Renal pelvis (tissue), 4 donors: Measurements from ENCODE around the gene GASK1A. TPM values are rescaled to one million over a fixed set of nuclear protein-coding genes. Genes with fewer than 3 reads are reported as not detected.

Source experiments
- DNase-seq: peaks from one replicate; pipeline ENCODE4 v3.0.0-alpha.2; 2013
- polyA plus RNA-seq, 3 donors: library from polyadenylated mRNA; unstranded; fragments of 120-200 nt; gene quantifications; one replicate each; pipeline ENCODE4 v1.2.1, GENCODE V29; 2013; ENCODE audit not compliant: insufficient read length in 3 of 3

GASK1A gene
- polyA plus RNA-seq, 3 donors: 4.5 to 5.4 (median 4.9) TPM

DNA sequence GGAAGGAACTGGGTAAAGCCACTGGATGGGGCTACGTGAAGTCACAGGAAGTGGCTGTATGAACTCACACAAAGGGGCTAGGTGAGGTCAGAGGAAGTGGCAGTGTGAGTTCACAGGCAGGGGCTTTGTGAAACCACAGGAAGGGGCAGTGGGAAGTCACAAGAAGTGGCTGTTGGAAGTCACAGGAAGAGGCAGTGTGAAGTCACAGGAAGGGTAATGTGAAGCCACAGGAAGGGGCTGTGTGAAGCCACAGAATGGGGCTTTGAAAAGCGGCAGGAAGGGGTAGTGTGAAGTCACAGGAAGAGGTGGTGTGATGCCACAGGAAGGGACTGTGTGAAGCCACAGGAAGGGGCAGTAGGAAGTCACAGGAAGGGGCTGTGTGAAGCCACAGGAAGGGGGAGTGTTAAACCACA lies 34.6 kb downstream of the GASK1A start:
- DNase-seq: no peak

DNA sequence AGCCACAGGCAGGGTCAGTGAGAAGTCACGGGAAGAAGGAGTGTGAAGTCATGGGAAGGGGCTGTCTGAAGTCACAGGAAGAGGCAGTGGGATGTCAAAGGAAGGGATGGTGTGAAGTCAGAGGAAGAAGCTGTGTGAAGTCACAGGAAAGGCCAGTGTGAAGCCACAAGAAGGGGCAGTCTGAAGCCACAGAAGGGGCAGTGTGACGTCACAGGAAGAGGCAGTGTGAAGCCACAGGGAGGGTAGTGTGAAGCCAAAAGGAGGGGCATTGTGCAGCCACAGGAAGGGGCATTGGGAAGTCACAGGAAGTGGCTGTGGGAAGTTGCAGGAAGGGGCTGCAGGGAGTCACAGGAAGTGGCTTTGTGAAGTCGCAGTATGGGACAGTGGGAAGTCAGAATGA lies 35.1 kb downstream of the GASK1A start:
- DNase-seq: no peak

DNA sequence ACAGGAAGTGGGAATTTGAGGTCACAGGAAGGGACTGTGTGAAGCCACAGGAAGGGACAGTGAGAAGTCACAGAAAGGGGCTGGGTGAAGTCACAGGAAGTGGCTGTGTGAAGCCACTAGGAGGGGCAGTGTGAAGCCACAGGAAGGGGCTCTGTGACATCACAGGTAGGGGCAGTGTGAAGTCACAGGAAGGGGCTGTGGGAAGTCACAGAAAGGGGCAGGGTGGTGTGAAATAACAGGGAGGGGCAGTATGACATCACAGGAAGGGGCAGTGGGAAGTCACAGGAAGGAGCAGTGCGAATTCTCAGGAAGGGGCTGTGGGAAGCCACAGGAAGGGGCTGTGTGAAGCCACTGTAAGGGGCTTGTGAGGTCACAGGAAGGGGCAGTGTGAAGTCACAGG lies 35.8 kb downstream of the GASK1A start:
- no peak for DNase-seq

DNA sequence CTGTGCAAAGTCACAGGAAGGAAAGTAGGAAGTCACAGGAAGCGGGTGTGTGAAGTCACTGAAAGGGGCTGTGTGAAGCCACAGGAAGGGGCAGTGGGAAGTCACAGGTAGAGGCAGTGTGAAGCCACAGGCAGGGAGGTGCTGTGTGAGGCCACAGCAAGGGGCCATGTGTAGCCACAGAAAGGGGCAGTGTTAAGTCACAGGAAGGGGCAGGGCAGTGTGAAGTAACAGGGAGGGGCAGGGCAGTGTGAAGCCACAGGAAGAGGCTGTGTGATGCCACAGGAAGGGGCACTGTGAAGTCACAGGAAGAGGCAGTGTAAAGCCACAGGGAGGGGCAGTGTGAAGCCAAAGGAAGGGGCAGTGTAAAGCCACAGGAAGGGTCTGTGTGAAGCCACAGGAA lies 36.5 kb downstream of the GASK1A start:
- no peak for DNase-seq

DNA sequence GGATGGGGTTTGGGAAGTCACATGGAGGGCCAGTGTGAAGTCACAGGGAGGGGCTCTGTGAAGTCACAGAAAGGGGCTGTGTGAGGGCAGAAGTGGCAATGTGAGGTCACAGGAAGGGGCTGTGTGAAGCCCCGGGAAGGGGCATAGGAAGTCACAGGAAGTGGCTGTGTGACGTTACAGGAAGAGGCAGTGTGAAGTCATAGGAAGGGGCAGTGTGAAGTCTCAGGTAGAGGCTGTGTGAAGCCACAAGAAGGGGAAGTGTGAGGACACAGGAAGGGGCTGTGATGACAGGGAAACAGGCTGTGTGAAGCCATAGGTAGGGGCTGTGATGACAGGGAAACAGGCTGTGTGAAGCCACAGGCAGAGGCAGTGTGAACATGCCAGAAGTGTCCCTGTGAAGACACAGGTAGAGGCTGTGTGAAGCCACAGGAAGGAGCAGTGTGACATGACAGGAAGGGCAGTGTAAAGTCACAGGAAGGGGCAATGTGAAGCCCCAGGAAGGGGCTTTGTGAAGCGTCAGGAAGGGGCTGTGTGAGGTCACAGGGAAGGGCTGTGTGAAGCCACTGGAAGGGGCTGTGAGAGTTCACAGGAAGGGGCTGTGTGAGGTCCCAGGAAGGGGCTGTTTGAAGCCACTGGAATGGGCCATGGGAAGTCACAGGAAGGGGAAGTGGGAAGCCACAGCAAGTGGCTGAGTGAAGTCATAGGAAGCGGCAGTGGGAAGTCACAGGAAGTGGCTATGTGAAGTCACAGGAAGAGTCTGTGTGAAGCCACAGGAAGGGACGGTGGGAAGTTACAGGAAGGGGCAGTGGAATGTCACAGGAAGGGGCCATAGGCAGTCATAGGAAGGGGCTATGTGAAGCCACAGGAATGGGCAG lies 37.1 kb downstream of the GASK1A start:
- DNase-seq: no peak

DNA sequence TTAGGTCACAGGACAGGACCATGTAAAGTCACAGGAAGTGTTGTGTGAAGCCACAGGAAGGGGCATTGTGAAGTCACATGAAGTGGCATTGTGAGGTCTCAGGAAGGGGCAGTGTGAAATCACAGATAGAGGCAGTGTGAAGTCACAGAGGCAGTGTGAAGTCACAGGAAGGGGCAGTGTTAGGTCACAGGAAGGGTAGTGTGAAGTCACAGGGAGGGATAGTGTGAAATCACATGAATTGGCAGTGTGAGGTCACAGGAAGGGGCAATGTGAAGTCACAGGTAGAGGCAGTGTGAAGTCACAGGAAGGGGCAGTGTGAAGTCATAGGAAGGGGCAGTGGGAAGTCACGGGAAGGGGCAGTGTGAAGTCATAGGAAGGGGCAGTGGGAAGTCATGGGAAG lies 37.9 kb downstream of the GASK1A start:
- no peak for DNase-seq

DNA sequence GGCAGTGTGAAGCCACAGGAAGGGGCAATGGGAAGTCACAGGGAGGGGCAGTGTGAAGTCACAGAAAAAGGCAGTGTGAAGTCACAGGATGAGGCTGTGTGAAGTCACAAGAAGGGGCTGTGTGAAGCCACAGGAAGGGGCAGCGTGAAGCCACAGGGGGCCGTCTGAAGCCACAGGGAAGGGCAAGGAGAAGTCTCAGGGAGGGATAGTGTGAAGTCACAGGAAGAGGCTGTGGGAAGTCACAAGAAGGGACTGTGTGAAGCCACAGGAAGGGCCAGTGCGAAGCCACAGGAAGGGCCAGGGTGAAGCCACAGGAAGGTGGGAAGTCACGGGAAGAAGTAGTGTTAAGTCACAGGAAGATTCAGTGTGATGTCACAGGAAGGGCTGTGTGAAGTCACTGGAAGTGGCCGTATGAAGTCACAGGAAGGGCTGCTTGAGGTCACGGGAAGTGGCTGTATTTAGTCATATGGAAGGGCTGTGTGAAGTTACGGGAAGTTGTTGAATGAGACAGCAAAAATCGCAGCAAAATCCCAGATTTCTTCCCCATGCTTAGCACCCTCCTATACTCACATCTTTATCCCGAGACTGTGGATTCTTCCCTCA lies 38.6 kb downstream of the GASK1A start:
- no peak for DNase-seq

DNA sequence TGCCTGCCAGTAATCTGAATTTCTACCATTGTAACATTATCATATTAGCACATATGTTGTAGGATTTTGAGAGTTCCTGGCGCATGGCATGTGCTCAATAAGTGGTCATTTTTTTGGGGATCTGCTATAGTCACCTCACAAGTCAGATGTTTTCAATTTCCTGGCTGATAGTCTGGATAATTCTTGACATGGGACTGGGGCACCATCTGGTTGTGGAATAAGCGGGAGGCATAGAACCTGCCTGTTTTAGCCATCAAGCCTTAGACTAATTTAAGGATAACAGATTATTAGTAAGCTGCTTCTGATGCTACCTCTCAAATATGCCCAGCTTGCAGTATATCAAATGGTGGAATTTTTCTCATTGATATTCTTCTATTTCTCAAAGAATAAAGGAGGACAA lies 39.1 kb downstream of the GASK1A start:
- no peak for DNase-seq

DNA sequence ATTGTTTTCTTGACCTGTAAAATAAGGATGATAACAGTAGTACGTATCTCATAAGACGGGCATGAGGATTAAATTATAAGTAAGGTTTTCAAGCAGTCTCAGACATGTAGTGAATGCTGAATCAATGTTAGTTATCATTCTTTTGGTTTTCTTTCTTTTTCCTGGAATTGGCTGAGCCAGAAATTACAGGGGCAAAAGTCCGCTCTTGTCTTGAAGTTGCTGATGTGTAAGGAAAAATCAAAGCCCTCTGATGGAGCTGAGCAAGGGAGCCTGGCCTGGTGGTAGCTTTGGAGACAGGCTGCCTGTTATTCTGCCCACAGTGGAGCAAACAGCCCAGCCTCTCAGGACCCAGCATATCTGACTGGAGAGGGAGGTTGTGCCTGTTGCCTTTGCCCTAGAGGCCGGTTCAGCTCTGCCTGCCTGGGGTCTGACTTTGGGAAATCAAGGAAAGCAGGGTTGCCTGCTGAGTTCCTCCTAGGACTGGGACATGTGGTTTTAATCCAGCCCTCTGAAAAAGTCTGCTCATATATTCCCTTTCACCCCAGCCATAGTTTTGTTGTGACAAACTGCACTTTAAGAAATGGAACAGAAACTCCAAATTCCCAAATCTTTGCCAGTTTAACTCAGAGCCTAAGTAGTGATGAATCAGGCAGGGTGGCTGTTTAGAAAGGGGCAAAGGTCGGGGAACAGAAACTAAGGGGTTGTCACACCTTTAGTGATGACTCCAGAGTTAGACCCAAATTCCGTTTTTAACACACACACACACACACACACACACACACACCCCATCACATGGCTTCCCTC lies 40.1 kb downstream of the GASK1A start:
- no peak for DNase-seq

DNA sequence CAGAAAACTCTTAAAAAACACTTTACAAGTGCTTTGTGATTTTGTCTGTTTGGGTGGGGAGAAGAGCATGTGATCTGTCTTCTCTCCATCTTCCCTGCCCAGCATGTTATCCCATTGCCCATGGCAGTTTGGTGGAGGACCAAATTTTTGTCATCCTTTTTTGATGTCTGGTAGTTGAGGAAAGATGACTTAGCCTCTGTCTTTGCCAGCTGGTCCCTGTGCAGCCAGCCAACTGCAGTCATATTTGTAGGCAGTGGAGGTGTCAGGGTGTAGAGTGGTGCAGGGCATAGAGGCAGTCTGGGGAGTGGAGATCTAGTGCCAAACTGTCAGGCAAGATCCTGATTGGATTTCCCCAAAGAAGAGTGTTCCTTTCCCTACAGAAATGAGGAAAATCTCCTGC lies 40.7 kb downstream of the GASK1A start:
- no peak for DNase-seq

DNA sequence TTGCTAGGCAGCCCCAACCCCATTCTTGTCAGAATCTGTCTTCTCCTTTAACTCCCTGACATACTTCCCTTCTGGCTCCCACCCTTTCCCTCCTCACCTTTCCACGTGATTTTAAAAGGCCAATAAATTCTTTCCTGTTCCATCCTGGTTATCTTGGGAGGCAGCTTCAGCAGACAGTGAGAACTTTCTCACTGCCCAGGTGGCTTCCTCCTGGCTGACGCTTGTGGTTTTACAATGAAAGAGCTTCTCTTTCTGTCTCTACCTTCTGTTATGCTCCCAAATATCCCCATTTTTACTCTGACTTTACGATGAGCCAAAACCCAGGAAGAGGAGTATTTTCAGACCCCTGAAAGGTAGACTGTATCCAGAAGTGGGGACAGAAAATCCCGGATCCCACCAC lies 42.1 kb downstream of the GASK1A start:
- no peak for DNase-seq

DNA sequence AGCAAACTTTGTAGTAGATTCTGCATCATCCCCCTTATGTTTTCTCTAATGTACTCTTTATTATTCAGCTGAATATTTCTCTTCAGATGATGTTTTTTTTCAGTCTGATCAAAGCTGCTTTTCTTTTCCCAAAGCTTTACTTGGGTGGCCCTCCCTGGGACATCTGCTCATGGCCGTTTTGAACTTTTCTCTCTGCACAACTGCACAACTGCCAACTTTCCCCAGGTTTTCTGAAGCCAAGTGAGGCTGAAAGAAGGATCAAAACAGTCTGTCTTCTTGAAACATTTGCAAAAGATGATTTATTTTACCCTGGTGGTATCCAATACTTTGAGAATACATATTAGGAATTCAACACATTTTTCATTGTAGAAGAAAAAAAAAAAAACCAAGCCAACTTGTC lies 43.0 kb downstream of the GASK1A start:
- DNase-seq: no peak

DNA sequence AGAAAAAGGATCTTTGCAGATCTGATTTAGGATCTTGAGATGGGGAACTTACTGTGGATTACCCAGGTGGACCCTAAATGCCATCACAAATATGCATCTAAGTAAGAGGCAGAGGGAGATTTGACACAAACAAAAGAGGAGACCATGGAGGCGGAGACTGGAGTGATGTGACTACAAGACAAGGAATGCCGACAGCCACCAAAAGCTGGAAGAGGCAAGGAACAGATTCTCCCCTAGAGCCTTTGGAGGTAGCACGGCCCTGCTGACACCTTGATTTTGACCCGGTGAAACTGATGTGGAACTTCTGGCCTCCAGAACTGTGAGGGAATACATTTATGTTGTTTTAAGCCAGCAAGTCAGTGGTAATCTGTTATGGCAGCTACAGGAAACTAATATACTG lies 44.0 kb downstream of the GASK1A start:
- DNase-seq: no peak

DNA sequence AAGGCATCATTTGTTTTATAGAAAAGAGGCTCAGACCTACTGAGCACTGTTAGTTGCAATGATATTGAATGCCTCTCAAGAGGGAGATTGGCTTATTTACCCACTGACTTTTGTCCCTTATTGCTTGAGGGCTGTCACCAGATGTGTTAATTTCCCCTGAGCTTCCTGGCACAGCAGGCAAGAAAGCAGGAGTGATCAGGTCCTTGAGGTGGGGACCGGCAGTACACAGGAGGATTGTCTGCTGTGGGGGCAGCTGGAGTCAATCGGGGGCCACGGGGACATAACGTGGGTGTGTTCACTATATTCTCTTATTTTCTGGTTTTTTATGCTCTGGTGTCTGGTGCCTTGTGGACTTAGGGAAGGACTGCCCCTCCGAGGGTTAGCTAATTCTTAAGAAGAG lies 44.6 kb downstream of the GASK1A start:
- no peak for DNase-seq

DNA sequence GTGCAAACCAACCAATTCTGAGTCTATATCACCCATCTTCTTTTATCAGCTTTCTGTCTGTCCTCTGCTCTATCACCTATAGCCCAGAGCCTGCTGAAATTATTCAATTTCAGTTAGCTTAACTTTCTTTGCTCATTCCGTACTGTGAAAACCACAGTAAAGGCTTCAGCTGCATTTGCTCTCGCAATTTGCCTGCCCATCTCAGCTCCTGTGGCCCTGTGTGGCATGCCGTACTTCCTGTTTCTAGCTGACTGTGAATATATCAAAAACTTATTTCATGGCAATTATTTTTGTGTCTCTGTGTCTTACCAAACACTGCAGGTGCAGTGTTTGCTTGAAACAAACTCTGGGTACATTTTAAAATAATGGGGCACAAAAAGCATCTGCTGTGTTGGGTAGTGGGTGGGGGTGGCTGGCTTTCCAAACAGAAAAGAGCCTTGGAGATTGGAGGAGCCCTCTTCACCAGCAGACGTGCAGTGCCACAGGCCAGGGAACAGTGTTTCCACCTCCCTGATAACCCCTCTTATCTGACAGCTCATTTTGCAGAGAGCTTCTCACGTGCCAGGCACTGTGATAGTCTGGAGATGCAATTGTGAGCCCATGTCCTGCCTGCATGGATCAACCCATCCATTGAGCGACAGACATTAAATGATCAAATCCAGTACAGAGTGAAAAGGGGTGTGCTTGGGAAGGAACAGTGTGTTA lies 45.2 kb downstream of the GASK1A start:
- DNase-seq: no peak

DNA sequence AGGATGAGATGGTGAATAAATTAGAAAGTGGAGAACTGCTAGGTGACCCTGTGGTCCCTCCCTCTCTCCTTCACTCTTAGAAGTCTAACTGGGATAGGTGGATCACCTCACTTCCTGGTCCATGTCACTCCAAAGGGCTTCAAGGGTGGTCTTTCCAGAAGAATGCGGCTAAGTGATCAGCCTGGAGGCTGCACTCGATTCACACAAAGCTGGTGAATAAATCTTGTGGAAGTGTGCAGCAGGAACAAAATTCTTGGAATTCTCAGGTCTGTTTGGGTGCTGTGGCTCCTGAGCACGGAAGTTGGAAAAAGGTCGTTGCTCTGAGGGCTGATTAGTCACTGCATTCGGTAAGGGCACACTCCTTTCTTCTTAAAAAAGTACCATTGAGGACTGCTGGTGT lies 46.3 kb downstream of the GASK1A start:
- DNase-seq: no peak

DNA sequence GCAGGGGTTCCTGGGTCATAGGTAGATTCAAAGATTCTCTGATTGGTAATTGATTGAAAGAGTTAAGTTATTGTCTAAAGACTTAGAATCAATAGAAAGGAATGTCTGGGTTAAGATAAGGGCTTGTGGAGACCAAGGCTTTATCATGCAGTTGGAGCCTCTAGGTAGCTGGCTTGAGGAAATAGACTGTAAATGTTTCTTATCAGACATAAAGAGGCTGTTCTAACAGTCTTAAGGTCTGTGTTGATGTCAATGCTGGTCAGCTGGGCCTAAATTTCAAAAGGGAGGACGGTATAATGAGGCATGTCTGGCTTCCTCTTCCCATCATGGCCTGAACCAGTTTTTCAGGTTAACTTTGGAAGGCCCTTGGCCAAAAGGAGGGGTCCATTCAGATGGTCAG lies 48.9 kb downstream of the GASK1A start:
- DNase-seq: no peak

DNA sequence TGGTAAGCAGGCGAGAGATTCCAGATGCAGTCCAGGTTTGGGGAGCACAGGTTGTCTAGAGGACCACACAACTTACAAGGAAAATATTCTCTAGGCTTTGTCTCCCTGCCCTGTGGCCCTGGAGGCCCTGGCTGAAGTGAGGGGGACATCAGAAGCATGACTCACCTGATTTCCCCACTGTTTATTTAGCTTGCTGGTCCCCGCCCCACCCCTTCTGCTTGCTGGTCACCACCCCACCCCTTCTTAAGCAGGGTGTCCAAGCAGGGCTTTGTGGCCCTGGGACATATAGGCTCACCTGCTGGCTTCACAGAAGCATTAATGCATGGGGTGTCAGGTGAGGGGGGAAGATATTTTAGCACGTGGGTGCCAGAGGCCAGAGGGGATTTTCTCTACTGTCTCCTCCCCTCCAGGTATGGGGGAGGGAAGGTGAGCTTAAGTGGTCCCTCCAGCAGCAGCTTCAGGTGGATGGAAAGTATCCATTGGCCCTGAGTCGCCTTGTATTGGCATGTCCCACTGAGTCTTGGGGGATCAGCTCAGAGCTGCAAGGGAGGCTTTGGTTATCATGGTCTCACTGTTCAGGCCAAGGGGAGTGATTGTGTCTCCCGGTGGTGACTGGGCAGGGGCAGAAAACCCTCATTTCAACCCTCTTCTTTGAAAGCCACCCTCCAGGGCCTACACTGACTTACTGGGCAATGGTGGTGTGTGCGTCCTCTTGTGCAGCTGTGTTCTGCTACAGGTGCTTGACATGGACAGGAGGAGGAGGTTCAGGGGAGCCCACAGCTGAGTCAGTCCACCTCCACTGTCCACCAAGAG lies 49.8 kb downstream of the GASK1A start:
- DNase-seq: no peak

DNA sequence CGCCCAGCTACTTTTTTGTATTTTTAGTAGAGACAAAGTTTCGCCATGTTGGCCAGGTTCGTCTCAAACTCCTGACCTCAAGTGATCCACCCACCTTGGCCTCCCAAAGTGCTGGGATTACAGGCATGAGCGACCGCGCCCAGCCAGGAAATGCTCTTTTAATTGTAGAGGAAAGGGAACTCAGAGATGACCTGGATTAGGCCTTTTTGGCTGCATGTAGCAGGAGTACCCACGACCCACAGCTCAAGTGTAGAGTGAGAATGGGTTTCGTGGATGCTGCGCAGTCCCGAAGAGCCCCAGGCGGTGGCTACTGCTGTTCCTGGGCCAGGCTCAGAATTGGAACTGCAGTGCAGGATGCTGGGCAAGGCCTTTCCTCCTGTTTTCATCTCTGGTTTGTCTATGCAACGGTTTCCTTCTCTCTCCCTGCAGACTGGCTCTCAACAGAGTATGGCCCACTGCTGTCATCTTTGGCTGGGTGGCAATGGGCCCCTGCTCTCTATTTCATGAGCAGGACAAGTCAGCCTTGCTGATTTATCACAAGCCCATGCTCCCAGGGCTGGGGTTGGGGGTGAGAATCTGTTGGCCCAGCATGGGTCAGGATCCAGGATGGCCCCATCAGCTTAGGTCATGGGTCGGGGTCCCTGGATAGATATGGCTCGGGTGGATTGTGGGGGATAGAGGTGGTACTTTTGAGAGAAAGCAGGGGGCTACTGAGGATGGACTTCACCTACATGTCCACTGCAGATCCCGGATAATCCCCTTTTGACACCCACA lies 51.2 kb downstream of the GASK1A start:
- DNase-seq: no peak

DNA sequence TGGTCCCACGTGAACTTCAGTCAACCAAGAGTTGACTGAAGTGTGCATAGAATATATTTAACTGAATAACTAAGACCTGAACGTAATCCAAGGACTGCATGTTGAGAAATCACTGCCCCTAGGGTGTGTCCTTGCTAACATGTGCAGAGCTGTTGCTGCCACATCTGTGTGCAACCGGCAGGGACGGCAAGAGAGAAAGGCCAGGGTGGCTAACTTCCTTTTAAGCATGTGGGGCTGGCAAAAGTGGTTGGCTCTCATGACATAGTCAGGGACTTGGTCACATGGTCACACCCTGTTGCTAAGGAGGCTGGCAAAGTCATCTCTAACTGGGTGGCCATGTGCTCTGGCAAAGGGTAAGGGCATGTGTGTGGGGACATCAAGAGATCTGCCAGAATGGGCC lies 52.4 kb downstream of the GASK1A start:
- DNase-seq: no peak
